GM18861 (cell line): ENCODE measurements around the gene HSPA4L.

Experiments used
- ATAC-seq: cut with Tn5 transposase; IDR thresholded peaks from one replicate; pipeline ENCODE4 v1.9.1; 2021; ENCODE audit not compliant: unreplicated experiment

Gene HSPA4L

GRCh38 chr4:127783026-127783769 is 1.1 kb downstream of the HSPA4L start:
- ATAC-seq, result peak; percentile 8

GRCh38 chr4:127783955-127784770 is 2.0 kb downstream of the HSPA4L start:
- ATAC-seq, result no peak

- ATAC-seq, result peak; percentile 58
Measured at GRCh38 chr4:127788517-127788916, 6.4 kb downstream of the HSPA4L start.

- ATAC-seq, result no peak
Measured at GRCh38 chr4:127791391-127791790, 9.3 kb downstream of the HSPA4L start.

GRCh38 chr4:127793528-127793927 is 11.4 kb downstream of the HSPA4L start:
- ATAC-seq, result no peak

- no peak for ATAC-seq
Measured at GRCh38 chr4:127799711-127800110, 17.6 kb downstream of the HSPA4L start.

- ATAC-seq, result no peak
Measured at GRCh38 chr4:127809173-127809800, 27.2 kb downstream of the HSPA4L start.

- ATAC-seq, result no peak
Measured at GRCh38 chr4:127810551-127810950, 28.4 kb downstream of the HSPA4L start.

- no peak for ATAC-seq
Measured at GRCh38 chr4:127822430-127822829, 40.3 kb downstream of the HSPA4L start.

- ATAC-seq, result no peak
Measured at GRCh38 chr4:127828121-127828520, 46.0 kb downstream of the HSPA4L start.

- ATAC-seq, result peak; percentile 70
Measured at GRCh38 chr4:127829014-127829413, 46.9 kb downstream of the HSPA4L start.

- ATAC-seq, result peak; percentile 68
Measured at GRCh38 chr4:127832585-127832984, 50.5 kb downstream of the HSPA4L start.

- ATAC-seq, result no peak
Measured at GRCh38 chr4:127843704-127844600, 61.8 kb downstream of the HSPA4L start.

GRCh38 chr4:127844601-127845116 is 62.5 kb downstream of the HSPA4L start:
- no peak for ATAC-seq

- ATAC-seq, result no peak
Measured at GRCh38 chr4:127846061-127846460, 63.9 kb downstream of the HSPA4L start.

- ATAC-seq, result no peak
Measured at GRCh38 chr4:127846765-127847164, 64.6 kb downstream of the HSPA4L start.

- no peak for ATAC-seq
Measured at GRCh38 chr4:127849505-127850234, 67.5 kb downstream of the HSPA4L start.

GRCh38 chr4:127852661-127853060 is 70.5 kb downstream of the HSPA4L start:
- no peak for ATAC-seq

GRCh38 chr4:127856196-127856812 is 74.2 kb downstream of the HSPA4L start:
- no peak for ATAC-seq
